GM10248 (cell line): ENCODE data around the gene MRPS26.
A peak's percentile ranks its signal among the peaks of the same experiment; 100 is the strongest.

ENCODE experiments used
- CTCF ChIA-PET: fragments of 300-600 bp; sonication (Branson Sonifier 250); formaldehyde crosslinking; extraction: SDS; loops from one replicate; lab custom pipeline; 2021; ENCODE audit warnings: antibody characterized with exemption; lab: Yijun Ruan, JAX
- POLR2A ChIA-PET: fragments of 350-650 bp; sonication (Branson Sonifier 250); formaldehyde crosslinking; extraction: SDS; loops from one replicate; lab custom pipeline; 2020; ENCODE audit warnings: antibody characterized with exemption; lab: Yijun Ruan, JAX
- DNase-seq: peaks from one replicate; pipeline ENCODE4 v3.0.0; 2012; ENCODE audit errors: extremely low spot score
- TF ChIP-seq, protein P1 (sequence below): IDR thresholded peaks from 2 replicates; pipeline ENCODE4 v1.5.1; 2012; ENCODE audit warnings: mild to moderate bottlenecking, low read depth; ENCODE audit errors: extremely low read depth, missing control alignments, control extremely low read depth

MRPS26 gene

DNA sequence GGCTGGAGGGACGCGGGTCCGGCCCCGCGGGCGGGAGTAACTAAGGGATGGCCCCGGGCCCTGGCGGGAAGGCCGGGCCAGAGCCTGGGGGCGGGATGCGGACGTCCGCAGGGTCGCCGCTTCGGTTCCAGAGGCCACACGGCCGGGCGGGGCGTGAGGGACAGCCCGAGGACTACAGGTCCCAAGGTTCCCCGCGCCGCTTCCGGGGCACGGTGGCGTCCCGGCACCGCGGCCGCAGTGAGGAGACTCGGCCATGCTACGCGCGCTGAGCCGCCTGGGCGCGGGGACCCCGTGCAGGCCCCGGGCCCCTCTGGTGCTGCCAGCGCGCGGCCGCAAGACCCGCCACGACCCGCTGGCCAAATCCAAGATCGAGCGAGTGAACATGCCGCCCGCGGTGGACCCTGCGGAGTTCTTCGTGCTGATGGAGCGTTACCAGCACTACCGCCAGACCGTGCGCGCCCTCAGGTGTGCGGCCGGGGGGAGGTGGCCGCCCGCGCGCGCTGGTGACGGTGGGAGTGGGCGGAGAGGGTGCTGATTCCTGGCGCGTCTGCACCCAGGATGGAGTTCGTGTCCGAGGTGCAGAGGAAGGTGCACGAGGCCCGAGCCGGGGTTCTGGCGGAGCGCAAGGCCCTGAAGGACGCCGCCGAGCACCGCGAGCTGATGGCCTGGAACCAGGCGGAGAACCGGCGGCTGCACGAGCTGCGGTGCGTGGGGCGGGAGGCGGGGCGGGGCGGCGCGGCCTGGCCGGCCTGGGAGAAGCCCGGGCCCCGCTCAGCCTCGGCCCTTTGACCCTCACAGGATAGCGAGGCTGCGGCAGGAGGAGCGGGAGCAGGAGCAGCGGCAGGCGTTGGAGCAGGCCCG lies at the start of gene MRPS26:
Gene MRPS26, plus strand, starts transcription at position 237 of the 861 bp plus-strand sequence. Its CDS starts 17 bp downstream, at position 254.
- CTCF ChIA-PET = interaction anchor here (2.9 kb wide), 1 partner anchor 8 kb away, joined by 15 read pairs; no protein-coding TSS in a partner anchor
- peak; percentile 94 for DNase-seq
- TF ChIP-seq, protein P1, sequence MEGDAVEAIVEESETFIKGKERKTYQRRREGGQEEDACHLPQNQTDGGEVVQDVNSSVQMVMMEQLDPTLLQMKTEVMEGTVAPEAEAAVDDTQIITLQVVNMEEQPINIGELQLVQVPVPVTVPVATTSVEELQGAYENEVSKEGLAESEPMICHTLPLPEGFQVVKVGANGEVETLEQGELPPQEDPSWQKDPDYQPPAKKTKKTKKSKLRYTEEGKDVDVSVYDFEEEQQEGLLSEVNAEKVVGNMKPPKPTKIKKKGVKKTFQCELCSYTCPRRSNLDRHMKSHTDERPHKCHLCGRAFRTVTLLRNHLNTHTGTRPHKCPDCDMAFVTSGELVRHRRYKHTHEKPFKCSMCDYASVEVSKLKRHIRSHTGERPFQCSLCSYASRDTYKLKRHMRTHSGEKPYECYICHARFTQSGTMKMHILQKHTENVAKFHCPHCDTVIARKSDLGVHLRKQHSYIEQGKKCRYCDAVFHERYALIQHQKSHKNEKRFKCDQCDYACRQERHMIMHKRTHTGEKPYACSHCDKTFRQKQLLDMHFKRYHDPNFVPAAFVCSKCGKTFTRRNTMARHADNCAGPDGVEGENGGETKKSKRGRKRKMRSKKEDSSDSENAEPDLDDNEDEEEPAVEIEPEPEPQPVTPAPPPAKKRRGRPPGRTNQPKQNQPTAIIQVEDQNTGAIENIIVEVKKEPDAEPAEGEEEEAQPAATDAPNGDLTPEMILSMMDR = no peak
- POLR2A ChIA-PET = no interaction called here

DNA sequence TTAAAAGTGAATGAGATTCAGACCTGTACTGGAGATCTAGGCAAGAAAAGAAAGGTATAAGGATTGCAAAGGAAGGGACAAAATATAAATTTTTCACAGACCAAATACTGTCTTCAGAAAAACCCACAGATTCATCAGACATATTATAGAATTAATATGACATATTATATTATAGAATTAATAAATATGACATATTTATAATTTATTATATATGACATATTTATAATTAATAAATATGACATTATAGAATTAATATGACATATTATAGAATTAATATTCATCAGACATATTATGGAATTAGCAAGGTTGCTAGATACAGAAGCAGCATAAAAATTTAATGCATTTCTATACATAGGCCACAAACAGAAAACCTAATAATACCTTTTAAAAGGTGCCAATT lies 47.1 kb upstream of the MRPS26 start:
- CTCF ChIA-PET = no interaction called here

DNA sequence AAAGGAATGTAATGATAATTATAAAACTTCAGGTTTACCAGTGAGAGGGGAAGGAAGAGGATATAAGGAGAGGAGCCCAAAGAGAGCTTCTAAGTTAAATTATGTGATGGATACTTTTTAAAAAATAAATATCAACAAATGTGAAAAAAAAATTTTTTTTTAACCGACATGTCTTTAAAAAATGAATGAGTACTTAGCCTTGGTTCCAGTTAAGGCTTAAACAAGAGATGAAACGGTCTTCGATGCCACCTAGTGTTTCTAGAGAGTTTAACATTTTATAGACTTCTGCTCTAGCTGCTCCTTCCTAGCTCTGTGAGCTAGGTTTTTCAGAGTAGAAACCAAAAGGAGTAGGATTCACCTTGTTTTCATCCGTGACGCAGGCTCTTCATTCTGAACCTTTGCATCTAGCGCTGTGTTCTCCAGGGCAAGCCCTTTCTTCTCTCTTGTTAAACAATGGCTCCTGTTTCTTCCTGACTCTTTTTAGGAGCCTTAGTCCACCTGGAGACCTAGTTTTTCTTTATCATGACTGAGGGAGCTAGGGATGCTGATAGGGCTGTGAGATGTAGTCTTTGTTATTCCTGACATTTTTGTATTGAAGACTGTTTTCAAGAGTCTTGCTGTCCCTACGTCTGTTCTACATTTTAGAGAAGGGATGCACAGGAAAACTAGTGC lies 44.9 kb upstream of the MRPS26 start:
- CTCF ChIA-PET = interaction anchor here (0.8 to 2.0 kb wide), 14 partner anchors 8 to 259 kb away, joined by 3 to 9 read pairs (median 4); no protein-coding TSS in a partner anchor
- POLR2A ChIA-PET = no interaction called here
- TF ChIP-seq, protein P1 = peak; percentile 32
- DNase-seq = peak; percentile 35

More for the DNA sequence above, 47.1 kb upstream of the MRPS26 start:
- TF ChIP-seq, protein P1 = no peak
- no peak for DNase-seq
- POLR2A ChIA-PET = no interaction called here

DNA sequence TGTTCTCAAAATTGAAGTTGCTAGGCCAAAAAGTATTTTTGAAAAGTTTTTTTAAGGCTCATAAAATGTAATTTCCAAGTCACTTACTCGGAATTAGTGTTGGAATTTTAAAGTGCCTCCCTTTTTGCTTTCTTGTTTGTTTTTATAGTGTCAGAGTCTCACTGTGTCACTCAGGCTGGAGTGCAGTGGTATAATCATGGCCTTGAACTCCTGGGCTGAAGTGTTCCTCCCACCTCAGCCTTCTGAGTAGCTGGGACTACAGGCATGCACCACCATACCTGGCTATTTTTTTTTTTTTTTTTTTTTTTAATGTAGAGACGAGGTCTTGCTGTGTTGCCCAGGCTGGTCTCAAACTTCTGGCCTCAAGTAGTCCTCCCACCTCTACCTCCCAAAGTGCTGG lies 42.4 kb upstream of the MRPS26 start:
- no peak for DNase-seq
- ChIA-PET CTCF (no interaction called here), POLR2A (no interaction called here)
- TF ChIP-seq, protein P1 = no peak

DNA sequence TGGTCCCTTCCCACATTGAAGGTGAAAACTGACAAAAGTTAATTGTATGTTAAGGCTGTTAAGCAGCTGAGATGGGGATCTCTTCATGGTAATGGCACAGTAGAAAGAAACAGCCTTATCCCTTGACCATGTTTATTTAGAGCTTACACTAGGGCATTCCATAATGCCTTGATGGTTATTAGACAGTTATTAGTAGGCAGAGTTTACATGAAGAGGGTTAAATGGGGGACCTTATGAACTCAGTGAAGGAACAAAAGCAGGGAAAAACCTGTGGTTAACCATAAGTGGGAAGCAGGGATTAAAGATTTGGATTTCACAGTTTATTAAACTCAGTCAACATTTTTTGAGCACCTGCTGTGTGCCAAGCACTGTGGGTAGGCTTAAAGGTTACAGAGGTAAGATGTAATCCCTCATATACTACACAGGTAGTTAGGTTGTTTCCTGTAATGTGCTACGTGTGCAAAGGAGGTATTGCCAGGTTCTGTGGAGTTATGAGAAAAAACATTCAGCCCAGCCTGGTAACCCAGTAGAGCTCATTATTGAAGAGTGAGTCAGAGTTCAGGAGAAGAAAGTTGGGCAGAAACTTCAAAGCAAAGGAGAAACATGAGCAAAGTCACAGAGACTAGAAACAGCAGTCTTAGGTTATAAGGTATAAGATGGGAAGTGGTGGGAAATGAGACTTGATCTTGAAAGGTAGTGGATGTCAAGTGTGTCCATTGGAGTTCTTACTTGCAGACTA lies 34.7 kb upstream of the MRPS26 start:
- POLR2A ChIA-PET = no interaction called here
- DNase-seq = no peak
- TF ChIP-seq, protein P1 = no peak
- CTCF ChIA-PET = interaction anchor here (1.3 kb wide), 1 partner anchor 10 kb away, joined by 7 read pairs; no protein-coding TSS in a partner anchor

DNA sequence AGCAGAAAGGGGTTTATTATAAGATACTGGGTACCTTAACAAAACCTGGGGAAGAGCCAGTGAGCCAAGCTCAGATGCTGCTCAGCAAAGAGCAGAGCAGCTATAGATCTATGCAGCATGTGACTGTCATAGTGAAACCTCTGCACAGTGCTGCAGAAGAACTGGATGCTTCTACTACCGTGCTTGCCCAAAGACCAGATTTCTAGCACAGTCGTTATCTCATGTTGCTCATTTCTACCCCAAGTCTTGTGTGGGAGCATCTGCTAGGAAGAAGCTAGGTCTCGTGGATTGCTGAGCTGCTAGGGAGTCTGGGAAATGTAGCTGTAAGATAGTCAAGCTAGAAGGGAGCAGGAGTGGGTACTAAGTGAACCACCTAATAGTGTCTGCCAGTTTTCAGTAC lies 34.1 kb upstream of the MRPS26 start:
- ChIA-PET POLR2A (no interaction called here), CTCF (interaction anchor here (1.3 kb wide), 1 partner anchor 11 kb away, joined by 7 read pairs; no protein-coding TSS in a partner anchor)
- TF ChIP-seq, protein P1 = no peak
- no peak for DNase-seq
